ENCODE data around the gene TAF5. TPM values are rescaled to one million over a fixed set of nuclear protein-coding genes. Genes with fewer than 3 reads are reported as not detected.
"Not testable (repeated sequence)": the region's sequence is repeated elsewhere in the genome, so short reads cannot be mapped to it uniquely, and the experiment has no call there.

TAF5 gene
- total and polyA plus RNA-seq, 2 donors (not counting 1 experiment from before 2014, with no cell fraction given): 2.4 to 5.5 TPM

GRCh38 chr10:103416436-103417147 is 48.8 kb downstream of the TAF5 start:
- H3K4me3 Mint-ChIP-seq: no peak overlapping the region
- Histone ChIP-seq H4K20me1 (ENCODE audit: control insufficient read depth, insufficient read depth, low read length, poor library complexity, severe bottlenecking) (no peaks in the 10 kb centered on the region), H3K9me3 (ENCODE audit: control extremely low read depth in 1 of 3, control insufficient read depth in 2 of 3, insufficient read depth in 1 of 3, low read length in 2 of 3) (no peaks in the 10 kb centered on the region), H3K4me1 (ENCODE audit: control insufficient read depth in 2 of 2, insufficient read depth in 2 of 2, low read length in 2 of 2) (no peaks in the 10 kb centered on the region), H3K9ac (ENCODE audit: low read length) (no peak overlapping the region), H2AFZ (ENCODE audit: insufficient read depth, low read depth, low read length, poor library complexity, severe bottlenecking) (no peak overlapping the region), H3K36me3 (replicated peaks in 1 of 2; ENCODE audit: control extremely low read depth in 1 of 2, control insufficient read depth in 1 of 2, extremely low read depth in 1 of 2, insufficient read depth in 2 of 2, low read length in 1 of 2) (peaks cover 8 to 86% of the 10 kb centered on the region in 2 experiments), H3K27me3 (replicated peaks in 1 of 4; ENCODE audit: control extremely low read depth in 1 of 4, control insufficient read depth in 3 of 4, insufficient read depth in 4 of 4, low read length in 3 of 4) (no peaks in the 10 kb centered on the region), H3K79me2 (ENCODE audit: control insufficient read depth, insufficient read depth, low read length) (peaks cover 3% of the 10 kb centered on the region), H3K4me2 (replicated peaks; ENCODE audit: low read depth, low read length, poor library complexity, severe bottlenecking) (no peak overlapping the region), H3K27ac (ENCODE audit: low read length in 2 of 2) (no peak overlapping the region), H3K4me3 (ENCODE audit: control extremely low read depth in 1 of 5, extremely low read depth in 1 of 5, insufficient read depth in 1 of 5, low read depth in 2 of 5, low read length in 4 of 5) (no peak overlapping the region)
- no peaks in the 10 kb centered on the region for H3K9me3 Mint-ChIP-seq (ENCODE audit: insufficient read depth)
- TF ChIP-seq EZH2 (IDR thresholded peaks at IDR 0.05; ENCODE audit: borderline replicate concordance, insufficient read depth, low read depth, low read length, poor library complexity, severe bottlenecking) (no peak), CTCF (IDR thresholded peaks at IDR 0.05) (peak; percentile 84)
- no peaks in the 10 kb centered on the region for H3K27me3 Mint-ChIP-seq
- ATAC-seq (ENCODE audit: low read depth) (peak; percentile 53), DNase-seq (peak; percentile 76)
- intact Hi-C loops (cut with micrococcal nuclease): loop anchor here (1.0 to 2.0 kb wide), 2 partner anchors 69 to 176 kb away; no protein-coding TSS in a partner anchor
- H3K4me1 Mint-ChIP-seq: no peaks in the 10 kb centered on the region
- ChIA-PET POLR2A (interaction anchor here (0.6 to 1.0 kb wide), 3 partner anchors 36 to 70 kb away, joined by 3 to 13 read pairs (median 4); no protein-coding TSS in a partner anchor), CTCF (interaction anchor here (0.6 to 10.5 kb wide), 34 partner anchors 9 to 642 kb away, joined by 3 to 345 read pairs (median 4); partner anchors contain the start of genes ATP5MK, CALHM1, CALHM2 and CALHM3)
- 77% methylated on average over 5 of the region's 8 CpGs for WGBS (ENCODE audit: insufficient coverage)
- no peak overlapping the region for H3K27ac Mint-ChIP-seq

GRCh38 chr10:103417148-103417469 is 49.3 kb downstream of the TAF5 start:
- not testable (repeated sequence) for H3K4me1 ChIP-seq (ENCODE audit: control insufficient read depth in 2 of 2, insufficient read depth in 2 of 2, low read length in 2 of 2); H3K79me2 ChIP-seq (ENCODE audit: control insufficient read depth, insufficient read depth, low read length); H3K4me3 ChIP-seq (ENCODE audit: control extremely low read depth in 1 of 5, extremely low read depth in 1 of 5, insufficient read depth in 1 of 5, low read depth in 2 of 5, low read length in 4 of 5); H3K4me3 Mint-ChIP-seq; H3K9me3 ChIP-seq (ENCODE audit: control extremely low read depth in 1 of 3, control insufficient read depth in 2 of 3, insufficient read depth in 1 of 3, low read length in 2 of 3); H3K27me3 Mint-ChIP-seq; ATAC-seq (ENCODE audit: low read depth); H2AFZ ChIP-seq (ENCODE audit: insufficient read depth, low read depth, low read length, poor library complexity, severe bottlenecking); H3K4me2 ChIP-seq (replicated peaks; ENCODE audit: low read depth, low read length, poor library complexity, severe bottlenecking); DNase-seq; H3K27me3 ChIP-seq (replicated peaks in 1 of 4; ENCODE audit: control extremely low read depth in 1 of 4, control insufficient read depth in 3 of 4, insufficient read depth in 4 of 4, low read length in 3 of 4); H3K4me1 Mint-ChIP-seq; H3K27ac ChIP-seq (ENCODE audit: low read length in 2 of 2); H3K9me3 Mint-ChIP-seq (ENCODE audit: insufficient read depth); H4K20me1 ChIP-seq (ENCODE audit: control insufficient read depth, insufficient read depth, low read length, poor library complexity, severe bottlenecking); H3K9ac ChIP-seq (ENCODE audit: low read length); H3K27ac Mint-ChIP-seq
- CTCF ChIA-PET: interaction anchor here (0.6 to 10.5 kb wide), 25 partner anchors 9 to 295 kb away, joined by 3 to 345 read pairs (median 5); partner anchors contain the start of genes CALHM2, CALHM3 and NEURL1
- peaks cover 6 to 84% of the 10 kb centered on the region in 2 experiments for H3K36me3 ChIP-seq (replicated peaks in 1 of 2; ENCODE audit: control extremely low read depth in 1 of 2, control insufficient read depth in 1 of 2, extremely low read depth in 1 of 2, insufficient read depth in 2 of 2, low read length in 1 of 2)
- 90% methylated on average over 3 of the region's 5 CpGs for WGBS (ENCODE audit: insufficient coverage)
- TF ChIP-seq CTCF (IDR thresholded peaks at IDR 0.05): peak; percentile 50
- POLR2A ChIA-PET: interaction anchor here (0.6 to 1.0 kb wide), 3 partner anchors 36 to 70 kb away, joined by 3 to 13 read pairs (median 4); no protein-coding TSS in a partner anchor
- intact Hi-C loops (cut with micrococcal nuclease): loop anchor here (1.0 to 2.0 kb wide), 2 partner anchors 68 to 176 kb away; no protein-coding TSS in a partner anchor
